CD4-positive, alpha-beta T cell treated with Interleukin-2 at 100 ng/mL for 4 hours (primary cell): ENCODE measurements around the gene PNPLA5.
A peak's percentile ranks its signal among the peaks of the same experiment; 100 is the strongest.
"Not testable (repeated sequence)": the region's sequence is repeated elsewhere in the genome, so short reads cannot be mapped to it uniquely, and the experiment has no call there.

Source experiments
- DNase-seq: peaks from one replicate; pipeline ENCODE4 v3.0.0-alpha.2; 2020; ENCODE audit warnings: low spot score

PNPLA5 gene

DNA sequence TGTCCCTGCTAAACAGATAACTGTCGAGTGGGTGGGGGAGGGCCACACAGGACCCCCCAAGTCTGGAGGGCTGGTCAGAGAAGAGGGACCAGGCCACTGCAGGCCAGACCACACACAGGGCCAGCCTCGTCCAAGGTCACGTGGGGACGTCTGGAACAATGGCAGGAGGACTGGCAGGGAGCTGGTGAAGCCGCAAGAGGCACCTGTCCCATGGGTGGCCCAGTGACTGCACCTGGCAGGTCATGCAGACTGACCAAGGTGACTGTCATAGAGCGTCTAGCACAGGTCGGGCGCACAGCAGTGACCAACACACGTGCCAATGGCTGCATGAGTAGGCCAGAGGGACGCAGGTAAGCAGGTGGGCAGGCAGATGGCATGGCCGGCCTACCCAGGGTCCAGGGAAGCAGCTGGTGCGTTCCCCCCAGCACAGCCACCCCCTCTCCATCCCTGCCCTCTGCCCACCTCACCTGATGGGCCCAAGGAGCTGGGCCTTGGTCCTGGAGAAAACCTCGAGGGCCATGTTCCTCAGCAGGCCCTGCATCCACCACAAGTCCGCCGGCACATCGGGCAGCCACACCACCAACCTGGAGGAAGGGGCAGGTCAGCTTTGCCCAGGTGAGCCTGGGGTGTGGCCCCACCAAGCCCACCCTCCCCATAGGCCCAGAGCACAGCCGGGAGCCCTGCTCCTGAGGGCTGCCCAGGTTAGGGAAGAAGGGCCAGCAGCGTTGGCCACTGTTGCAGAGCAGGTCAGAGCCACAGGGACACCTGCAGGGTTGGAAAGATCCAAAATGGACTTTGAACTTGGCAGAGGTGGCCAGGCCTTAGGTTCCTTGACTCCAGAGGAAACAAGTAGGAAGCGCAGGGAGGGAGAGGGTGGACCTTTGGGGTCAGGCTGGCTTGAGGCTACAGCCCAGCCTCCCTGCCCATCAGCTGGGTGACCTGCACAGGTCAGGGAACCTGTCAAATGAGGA is 10.4 kb downstream of the PNPLA5 start:
- DNase-seq: no peak

- DNase-seq: no peak
Measured at GRCh38 chr22:43880541-43880991, 11.2 kb downstream of the PNPLA5 start.

DNA sequence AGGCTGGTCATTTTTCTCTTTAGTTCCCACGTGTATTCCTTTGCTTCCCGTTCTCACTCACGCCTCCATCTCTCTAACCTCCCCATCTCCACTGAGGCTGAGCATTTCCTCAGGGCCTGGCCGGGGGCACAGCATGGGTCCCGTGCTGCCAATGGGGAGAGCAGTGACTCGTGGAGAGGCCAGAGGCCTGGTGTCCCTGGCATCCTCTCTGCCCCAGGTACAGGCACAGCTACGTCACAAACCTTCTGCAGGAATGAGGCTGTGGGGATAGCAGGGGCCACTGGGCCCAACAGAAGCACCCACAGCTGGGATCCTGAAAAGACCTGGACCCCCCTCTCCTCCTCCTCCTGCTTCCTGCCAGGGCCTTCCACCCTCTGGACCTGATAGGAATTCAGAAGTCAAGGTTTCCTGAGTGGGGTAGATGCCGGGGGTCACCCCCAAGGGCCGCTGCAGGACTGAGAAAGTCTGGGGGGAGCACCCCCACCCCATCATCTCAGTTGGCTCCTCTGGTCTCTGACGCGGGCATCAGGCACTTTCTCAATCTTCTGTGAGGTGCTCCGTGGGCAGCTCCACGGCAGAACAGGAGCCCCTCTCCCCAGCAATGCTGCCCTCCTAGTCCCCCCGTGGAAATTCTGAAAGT is 11.8 kb downstream of the PNPLA5 start:
- DNase-seq: no peak

GRCh38 chr22:43878831-43879550 is 12.8 kb downstream of the PNPLA5 start:
- no peak for DNase-seq

GRCh38 chr22:43878079-43878795 is 13.6 kb downstream of the PNPLA5 start:
- DNase-seq: no peak

DNA sequence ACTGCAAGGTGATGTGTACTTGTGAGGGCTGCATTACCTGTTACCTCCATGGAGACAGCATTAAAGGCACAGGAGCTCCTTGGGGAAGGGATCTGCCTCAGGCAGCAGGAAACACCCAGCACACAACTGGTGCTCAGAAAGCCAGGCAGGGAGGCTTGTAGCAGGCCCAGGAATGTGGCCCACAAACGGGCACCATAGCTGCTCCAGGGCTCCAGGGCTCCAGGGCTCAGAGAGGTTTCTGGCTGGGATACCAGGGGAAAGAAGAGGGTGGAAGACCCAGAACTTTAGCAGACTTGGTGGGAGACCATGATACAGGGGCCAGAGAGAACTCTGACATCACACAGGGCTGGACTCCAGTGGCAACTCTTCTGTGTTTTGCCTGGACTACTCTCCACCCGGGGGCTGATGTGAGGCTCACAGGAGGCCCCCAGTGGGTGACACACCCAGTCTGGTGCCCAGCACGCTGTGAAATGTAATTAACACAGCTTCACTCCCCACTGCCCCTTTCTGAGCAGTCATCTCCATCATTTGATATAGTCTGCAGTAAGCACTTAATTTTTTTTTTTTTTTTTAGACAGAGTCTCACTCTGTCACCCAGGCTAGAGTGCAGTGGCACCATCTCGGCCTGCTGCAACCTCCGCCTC is 14.8 kb downstream of the PNPLA5 start:
- DNase-seq: no peak

GRCh38 chr22:43869799-43870198 is 22.0 kb downstream of the PNPLA5 start:
- no peak for DNase-seq

GRCh38 chr22:43869001-43869400 is 22.8 kb downstream of the PNPLA5 start:
- not testable (repeated sequence) for DNase-seq

DNA sequence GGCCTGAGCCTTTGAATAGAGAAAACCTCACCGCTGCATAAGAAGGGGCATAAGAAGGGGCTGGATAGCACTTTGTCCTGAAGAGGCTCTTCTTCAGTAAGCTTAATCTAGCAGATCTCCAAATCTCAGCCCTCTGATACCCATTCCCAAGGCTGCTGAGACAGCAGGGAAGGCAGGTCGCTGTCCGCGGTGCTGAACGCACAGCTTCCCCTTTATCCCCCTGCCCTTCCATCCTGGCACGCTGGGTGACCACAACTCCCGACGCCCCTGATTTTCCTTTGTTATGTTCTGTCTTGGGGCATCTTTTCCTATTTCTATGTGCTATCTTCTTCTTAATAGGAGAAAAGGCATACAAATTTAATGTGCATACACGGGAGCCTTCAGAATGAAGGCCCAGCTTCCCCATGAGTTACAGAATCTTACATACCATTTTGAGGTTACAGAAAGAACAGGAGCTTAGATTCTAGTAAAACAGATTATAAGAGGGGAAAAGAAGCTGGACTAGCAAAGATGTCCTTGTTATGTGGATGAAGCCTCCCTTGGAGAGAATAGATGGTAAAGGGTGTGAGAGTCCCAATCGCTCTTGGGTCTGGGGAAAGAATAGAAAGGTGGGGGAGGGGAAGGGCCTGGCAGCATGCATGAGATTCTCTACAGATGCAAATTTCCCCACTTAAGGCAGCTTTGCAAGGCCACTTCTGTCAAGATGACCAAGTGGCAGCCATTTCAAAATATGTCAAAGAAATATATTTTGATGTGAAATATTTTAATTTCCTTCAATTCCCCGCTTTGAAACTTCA is 23.8 kb downstream of the PNPLA5 start:
- peak; percentile 5 for DNase-seq

- DNase-seq: no peak
Measured at GRCh38 chr22:43862882-43863202, 29.0 kb downstream of the PNPLA5 start.

DNA sequence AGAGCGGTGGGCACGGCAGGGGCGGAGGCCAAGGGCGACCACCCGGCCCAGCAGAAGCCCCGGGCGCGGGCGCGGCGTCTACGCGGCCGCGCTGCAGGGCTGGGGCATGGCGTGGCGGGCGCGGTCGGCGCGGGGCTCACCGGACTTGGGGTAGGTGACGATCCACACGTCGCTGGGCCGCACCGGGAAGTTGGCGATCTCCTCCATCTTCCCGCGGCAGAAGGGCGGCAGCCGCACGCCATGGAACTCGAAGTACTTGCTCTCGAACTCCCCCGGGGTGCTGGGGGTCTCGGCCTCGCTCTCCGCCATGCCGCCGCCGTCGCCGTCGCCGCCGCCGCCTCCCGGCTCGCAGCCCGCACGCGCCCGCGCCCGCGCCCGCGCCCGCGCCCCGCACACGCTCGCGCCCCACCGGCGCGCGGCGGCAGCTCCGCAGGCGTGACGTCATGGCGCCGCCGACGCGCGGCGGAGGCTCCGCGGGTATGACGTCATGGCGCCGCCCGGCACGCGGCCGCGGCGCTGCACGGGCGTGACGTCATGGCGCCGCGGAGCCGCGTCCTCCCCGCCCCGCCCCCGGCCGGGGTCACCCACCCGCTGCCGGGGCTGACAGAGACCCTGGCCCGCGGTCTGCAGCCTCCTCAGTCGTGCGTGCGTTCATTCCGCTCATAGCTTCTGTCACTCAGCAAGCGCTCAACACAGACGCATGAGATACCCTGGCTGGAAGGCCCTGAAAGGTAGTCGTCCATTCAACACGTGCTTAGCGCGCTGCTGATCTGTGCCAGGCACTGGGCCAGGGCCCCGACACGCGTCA is 29.5 kb downstream of the PNPLA5 start, which contains the start of gene SULT4A1:
Gene SULT4A1 (minus strand): TSS at position 440 of the 808 bp plus-strand sequence. CDS start 131 bp downstream, at position 309.
- DNase-seq: no peak

- DNase-seq: no peak
Measured at GRCh38 chr22:43861529-43861928, 30.3 kb downstream of the PNPLA5 start.

DNA sequence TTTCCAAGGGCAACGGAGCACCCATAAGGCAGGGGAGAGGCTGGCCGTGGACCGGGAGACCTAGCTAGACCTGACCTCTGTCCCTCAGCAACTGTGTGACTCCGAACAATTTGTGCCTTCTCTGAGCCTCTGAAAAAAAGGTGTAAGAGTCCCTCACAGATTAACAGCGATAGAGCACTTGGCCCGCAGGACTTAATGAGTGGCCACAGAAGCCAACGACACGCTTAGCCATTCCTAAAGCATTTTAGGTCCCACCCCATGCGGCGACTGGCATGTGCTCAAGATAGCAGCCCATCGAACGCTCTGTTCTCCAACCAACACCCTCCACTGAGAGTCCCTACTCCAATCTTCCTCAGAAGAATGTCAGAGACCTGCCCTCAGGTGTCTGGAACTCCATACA is 31.0 kb downstream of the PNPLA5 start:
- DNase-seq: no peak

- no peak for DNase-seq
Measured at GRCh38 chr22:43860126-43860525, 31.7 kb downstream of the PNPLA5 start.

DNA sequence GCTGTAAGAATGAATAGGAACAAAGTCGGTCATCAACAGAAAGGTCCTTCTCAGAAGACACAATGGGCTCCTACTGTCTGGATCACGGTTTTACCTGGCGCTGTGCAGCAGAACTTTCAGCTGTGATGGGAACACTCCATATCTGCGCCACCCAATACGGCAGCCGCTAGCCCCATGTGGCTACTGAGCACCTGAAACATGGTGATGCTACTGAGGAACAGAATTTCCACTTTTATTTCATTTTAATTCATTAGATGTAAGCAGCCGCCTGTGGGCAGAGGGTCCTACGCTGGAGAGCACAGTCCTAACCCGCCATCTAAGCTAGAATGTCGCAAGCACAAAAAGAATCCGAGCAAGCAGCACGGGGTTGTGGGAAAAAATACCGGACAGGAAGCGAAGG is 32.2 kb downstream of the PNPLA5 start:
- DNase-seq: no peak

- no peak for DNase-seq
Measured at GRCh38 chr22:43859176-43859575, 32.6 kb downstream of the PNPLA5 start.

DNA sequence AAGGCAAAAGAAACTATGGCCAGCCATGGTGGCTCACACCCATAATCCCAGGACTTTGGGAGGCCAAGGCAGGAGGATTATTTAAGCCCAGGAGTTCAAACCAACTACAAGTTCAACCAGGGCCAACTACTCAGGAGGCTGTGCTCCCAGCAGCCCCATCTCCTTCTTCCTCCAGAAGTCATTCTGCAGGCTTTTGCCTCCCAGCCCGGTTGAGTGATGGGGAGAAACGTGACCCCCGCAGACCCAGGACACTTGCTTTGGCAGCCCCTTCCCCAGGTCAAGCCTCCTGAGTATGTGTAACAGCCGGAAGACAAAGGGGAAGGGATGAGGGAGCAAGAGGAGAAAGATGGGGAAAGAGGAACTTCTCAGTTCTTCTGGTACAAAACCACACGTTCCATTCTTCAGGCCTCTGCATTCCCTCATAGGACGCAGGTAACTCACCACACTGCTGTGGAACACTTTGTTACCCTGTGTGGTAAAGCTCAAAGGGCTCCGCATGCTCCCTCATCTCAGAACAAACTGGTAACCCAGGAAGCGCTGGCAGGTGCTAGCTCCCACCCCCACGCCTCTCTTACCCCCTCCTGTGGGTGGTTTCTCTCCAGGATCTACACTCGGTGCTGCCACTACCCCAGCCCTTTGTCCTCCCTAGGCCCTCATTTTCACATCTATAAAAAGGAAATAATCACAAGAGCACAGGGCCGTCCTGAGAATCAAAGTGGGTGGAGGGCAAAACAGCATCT is 33.5 kb downstream of the PNPLA5 start:
- no peak for DNase-seq

- DNase-seq: no peak
Measured at GRCh38 chr22:43857367-43857766, 34.4 kb downstream of the PNPLA5 start.

- no peak for DNase-seq
Measured at GRCh38 chr22:43855431-43855830, 36.4 kb downstream of the PNPLA5 start.
